ENCODE measurements around the gene CEBPG.

The CEBPG gene

GRCh38 chr19:33422369-33423180 is 49.1 kb downstream of the CEBPG start:
- no peaks in the 10 kb centered on the region for H3K27me3 ChIP-seq (replicated peaks; ENCODE audit: control insufficient read depth, insufficient read depth, low read length)
- no peak for DNase-seq (ENCODE audit: extremely low read depth, insufficient read length)
- no peak overlapping the region for H3K4me3 ChIP-seq (replicated peaks; ENCODE audit: low read depth, low read length)
- no peaks in the 10 kb centered on the region for H3K36me3 ChIP-seq (ENCODE audit: control insufficient read depth, insufficient read depth, low read length)
- no peak for TF ChIP-seq CTCF (IDR thresholded peaks at IDR 0.05; ENCODE audit: insufficient read depth, low read length, poor library complexity, severe bottlenecking)

GRCh38 chr19:33424181-33424580 is 50.7 kb downstream of the CEBPG start:
- DNase-seq (ENCODE audit: extremely low read depth, insufficient read length): no peak
- TF ChIP-seq CTCF (IDR thresholded peaks at IDR 0.05; ENCODE audit: insufficient read depth, low read length, poor library complexity, severe bottlenecking): no peak
- Histone ChIP-seq H3K4me3 (replicated peaks; ENCODE audit: low read depth, low read length) (no peak overlapping the region), H3K36me3 (ENCODE audit: control insufficient read depth, insufficient read depth, low read length) (no peaks in the 10 kb centered on the region), H3K27me3 (replicated peaks; ENCODE audit: control insufficient read depth, insufficient read depth, low read length) (no peaks in the 10 kb centered on the region)

GRCh38 chr19:33426621-33427361 is 53.3 kb downstream of the CEBPG start:
- no peak for DNase-seq (ENCODE audit: extremely low read depth, insufficient read length)
- no peaks in the 10 kb centered on the region for H3K36me3 ChIP-seq (ENCODE audit: control insufficient read depth, insufficient read depth, low read length)
- no peak overlapping the region for H3K4me3 ChIP-seq (replicated peaks; ENCODE audit: low read depth, low read length)
- no peak for TF ChIP-seq CTCF (IDR thresholded peaks at IDR 0.05; ENCODE audit: insufficient read depth, low read length, poor library complexity, severe bottlenecking)
- no peaks in the 10 kb centered on the region for H3K27me3 ChIP-seq (replicated peaks; ENCODE audit: control insufficient read depth, insufficient read depth, low read length)

DNA sequence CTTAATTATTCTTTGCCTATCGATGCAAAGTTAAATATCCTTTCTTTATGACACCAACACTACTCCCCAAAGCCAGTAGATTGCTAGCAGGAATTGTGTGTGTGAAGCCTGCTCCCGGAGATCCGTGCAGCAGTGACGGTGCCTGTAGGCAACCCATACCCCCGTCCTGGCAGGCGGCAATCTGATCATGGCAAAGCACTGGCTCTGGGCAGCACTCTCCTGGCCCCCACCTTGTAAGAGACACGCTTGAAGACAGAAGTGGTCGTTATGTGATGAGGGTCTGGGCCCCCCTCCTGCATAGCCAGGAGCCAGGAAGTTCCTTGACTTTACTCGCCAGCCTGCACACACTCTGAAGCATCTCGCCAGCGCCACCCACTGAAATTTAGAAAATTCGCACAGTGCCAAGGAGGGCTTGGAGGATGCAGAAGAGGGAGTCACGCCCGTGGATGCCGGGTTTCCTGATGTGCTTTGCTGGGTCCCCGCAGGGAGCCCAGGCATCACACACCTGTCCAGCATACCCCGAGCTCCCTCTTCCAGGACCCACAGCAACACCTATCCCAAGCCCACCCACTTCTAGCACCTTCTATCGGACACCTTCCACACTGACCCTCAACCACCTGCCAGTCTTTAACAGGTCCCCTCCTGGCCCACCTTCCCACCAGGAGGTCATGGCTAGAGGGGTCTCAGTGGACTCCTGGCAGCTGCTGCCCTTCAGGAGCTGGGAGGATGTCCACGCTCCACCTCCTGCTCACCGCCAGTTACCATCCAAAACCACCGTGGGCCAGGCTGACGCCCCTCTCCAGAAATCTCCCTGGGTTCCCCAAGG is 54.5 kb downstream of the CEBPG start:
- Histone ChIP-seq H3K4me3 (replicated peaks; ENCODE audit: low read depth, low read length) (no peak overlapping the region), H3K36me3 (ENCODE audit: control insufficient read depth, insufficient read depth, low read length) (no peaks in the 10 kb centered on the region), H3K27me3 (replicated peaks; ENCODE audit: control insufficient read depth, insufficient read depth, low read length) (no peaks in the 10 kb centered on the region)
- TF ChIP-seq CTCF (IDR thresholded peaks at IDR 0.05; ENCODE audit: insufficient read depth, low read length, poor library complexity, severe bottlenecking): no peak
- DNase-seq (ENCODE audit: extremely low read depth, insufficient read length): no peak

DNA sequence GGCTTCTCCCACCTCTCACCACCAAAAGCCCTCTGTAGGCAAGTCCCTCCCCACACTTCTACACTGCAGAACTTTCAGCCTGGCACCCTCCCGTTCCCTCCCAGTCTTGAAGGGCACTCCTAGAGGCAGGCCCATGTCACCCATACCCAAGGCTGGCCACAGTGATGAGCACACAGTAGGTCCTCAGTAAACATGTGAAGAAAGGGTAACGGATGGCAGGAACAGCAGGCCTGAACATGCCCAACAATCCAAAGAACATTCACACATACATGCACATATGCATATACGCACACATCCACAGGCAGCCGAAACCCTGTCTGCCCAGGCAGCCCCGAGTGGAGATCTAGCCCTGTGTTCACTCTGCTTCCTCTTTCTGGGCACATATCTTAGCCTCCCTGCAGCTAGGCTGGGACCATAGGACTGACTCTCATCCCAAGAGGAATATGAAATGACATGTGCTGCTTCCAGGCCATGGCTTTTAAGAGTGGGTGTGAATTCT is 55.2 kb downstream of the CEBPG start:
- TF ChIP-seq CTCF (IDR thresholded peaks at IDR 0.05; ENCODE audit: insufficient read depth, low read length, poor library complexity, severe bottlenecking): no peak
- no peak for DNase-seq (ENCODE audit: extremely low read depth, insufficient read length)
- Histone ChIP-seq H3K27me3 (replicated peaks; ENCODE audit: control insufficient read depth, insufficient read depth, low read length) (no peaks in the 10 kb centered on the region), H3K36me3 (ENCODE audit: control insufficient read depth, insufficient read depth, low read length) (no peaks in the 10 kb centered on the region), H3K4me3 (replicated peaks; ENCODE audit: low read depth, low read length) (no peak overlapping the region)

Data from GM06990 (cell line).